Neural progenitor cell (in vitro differentiated cells): ENCODE results near the gene SLC28A1.

Source experiments
- EZH2 ChIP-seq: fragments of 200-600 bp; sonication (generic); IDR thresholded peaks from 2 replicates; pipeline ENCODE4 v1.6.1; 2017; ENCODE audit warnings: antibody characterized with exemption, mild to moderate bottlenecking, moderate library complexity
- EZH2phosphoT487 ChIP-seq: fragments of 200-600 bp; sonication (generic); IDR thresholded peaks from 2 replicates; pipeline ENCODE4 v1.6.1; 2017; ENCODE audit warnings: antibody characterized with exemption
- TF ChIP-seq, protein P1 (sequence below): fragments of 200-600 bp; sonication (generic); IDR thresholded peaks from 2 replicates; pipeline ENCODE4 v1.5.1; 2017; ENCODE audit warnings: antibody characterized with exemption, mild to moderate bottlenecking

DNA sequence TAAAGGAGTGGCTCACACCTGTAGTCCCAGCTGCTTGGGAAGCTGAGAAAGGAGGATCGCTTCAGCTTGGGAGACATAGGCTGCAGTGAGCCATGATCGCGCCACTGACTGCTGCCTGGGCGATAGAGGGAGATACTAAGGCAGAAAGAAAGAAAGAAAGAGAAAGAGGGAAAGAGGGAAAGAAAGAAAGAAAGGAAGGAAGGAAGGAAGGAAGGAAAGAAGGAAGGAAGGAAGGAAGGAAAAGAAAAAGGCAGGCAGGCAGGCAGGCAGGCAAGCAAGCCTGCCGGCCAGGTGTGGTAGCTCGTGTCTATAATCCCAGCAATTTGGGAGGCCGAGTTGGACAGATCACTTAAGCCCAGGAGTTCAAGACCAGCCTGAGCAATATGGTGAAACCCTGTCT is 15.3 kb downstream of the SLC28A1 start:
- TF ChIP-seq, protein P1, sequence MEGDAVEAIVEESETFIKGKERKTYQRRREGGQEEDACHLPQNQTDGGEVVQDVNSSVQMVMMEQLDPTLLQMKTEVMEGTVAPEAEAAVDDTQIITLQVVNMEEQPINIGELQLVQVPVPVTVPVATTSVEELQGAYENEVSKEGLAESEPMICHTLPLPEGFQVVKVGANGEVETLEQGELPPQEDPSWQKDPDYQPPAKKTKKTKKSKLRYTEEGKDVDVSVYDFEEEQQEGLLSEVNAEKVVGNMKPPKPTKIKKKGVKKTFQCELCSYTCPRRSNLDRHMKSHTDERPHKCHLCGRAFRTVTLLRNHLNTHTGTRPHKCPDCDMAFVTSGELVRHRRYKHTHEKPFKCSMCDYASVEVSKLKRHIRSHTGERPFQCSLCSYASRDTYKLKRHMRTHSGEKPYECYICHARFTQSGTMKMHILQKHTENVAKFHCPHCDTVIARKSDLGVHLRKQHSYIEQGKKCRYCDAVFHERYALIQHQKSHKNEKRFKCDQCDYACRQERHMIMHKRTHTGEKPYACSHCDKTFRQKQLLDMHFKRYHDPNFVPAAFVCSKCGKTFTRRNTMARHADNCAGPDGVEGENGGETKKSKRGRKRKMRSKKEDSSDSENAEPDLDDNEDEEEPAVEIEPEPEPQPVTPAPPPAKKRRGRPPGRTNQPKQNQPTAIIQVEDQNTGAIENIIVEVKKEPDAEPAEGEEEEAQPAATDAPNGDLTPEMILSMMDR = no peak
- no peak for TF ChIP-seq EZH2
- TF ChIP-seq EZH2phosphoT487 = no peak
